ENCODE results near the gene PLCL2.

The PLCL2 gene

DNA sequence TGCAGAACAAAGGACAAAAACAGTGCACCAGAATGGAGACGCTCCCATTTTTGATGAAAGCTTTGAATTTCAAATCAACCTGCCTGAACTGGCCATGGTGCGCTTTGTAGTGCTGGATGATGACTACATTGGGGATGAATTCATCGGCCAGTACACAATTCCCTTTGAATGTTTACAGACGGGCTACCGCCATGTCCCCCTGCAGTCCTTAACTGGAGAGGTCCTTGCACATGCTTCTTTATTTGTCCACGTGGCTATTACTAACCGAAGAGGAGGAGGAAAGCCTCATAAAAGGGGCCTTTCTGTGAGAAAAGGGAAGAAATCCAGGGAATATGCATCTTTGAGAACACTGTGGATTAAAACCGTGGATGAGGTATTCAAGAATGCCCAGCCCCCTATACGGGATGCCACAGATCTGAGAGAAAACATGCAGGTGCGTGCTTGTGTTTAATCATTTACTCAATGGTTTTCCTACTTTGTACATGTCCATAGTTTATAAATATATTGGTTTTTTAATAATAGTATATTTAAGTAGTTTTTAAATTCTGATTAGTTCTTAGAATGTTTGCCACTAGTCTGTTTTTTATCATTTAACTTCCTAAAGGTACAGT lies 127.1 kb downstream of the PLCL2 start:
- DNase-seq (ENCODE audit: low spot score) = no peak

DNA sequence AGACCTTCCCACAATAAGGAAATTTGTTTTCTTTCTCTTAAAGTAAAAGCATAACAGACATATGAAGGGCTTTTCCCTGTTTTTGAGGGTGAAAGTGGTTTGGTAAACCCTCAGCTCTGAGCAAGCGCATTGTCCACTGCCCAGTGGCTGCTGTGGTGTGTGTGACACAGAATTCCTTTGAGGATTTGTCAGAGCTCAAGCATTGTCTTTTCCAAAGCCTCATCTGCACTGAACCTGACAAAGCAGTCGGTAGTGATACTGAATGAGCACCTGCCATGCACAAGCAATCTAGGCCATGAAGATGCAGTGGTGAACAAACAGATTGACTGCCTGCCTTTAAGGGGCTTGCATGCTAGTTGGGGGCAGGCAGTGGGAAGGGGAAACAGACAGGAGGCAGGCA lies 128.3 kb downstream of the PLCL2 start:
- DNase-seq (ENCODE audit: low spot score) = no peak

DNA sequence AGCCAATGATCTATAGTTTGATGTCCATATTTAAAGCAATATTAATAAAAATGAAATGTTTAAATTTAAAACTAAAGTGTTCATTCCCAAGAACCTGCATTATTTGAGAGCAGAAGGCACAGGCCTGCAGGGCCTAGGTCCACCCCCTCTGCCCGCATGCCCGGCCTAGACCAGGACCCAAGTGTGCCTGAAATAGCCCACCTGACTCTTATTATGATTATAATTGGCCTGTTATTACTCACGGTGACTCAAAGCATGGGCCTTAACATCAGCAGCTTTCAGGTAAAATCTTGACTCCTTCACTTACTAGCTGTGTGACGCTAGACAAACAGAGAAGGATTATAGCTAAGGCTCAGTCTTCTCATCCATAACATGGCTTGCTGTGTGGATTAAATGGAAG lies 128.8 kb downstream of the PLCL2 start:
- no peak for DNase-seq (ENCODE audit: low spot score)

DNA sequence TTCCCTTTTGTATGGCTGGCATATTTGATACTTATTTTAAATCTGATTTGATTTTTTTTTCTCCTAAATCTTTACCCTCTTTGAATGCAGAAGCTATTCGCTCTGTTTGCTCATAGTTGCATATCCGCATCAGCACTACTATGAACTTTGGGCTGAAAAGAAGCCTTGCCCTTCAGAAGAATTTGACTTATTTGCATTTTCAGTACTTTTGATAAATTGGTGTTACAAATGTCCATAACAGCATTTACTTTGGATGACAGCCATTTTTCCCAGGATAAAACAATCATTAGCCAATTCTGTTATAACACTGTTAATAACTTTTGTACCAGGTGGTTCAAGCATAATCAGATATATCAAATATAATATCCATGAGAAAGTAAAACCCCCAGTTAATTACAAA lies 129.5 kb downstream of the PLCL2 start:
- DNase-seq (ENCODE audit: low spot score) = no peak

DNA sequence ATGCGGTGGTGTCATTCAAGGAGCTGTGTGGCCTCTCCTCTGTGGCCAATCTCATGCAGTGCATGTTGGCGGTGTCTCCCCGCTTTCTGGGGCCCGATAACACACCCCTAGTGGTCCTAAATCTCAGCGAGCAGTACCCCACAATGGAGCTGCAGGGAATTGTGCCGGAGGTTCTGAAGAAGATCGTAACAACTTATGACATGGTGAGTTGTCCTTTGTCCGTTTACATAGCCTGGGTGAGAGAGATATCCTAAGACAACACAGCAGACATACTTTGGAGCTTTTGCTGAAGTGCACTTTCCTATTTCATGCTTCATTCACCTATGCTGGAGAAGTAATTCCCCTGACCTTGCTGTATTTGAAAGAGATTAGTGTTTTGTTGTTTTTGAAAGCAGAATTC lies 130.0 kb downstream of the PLCL2 start:
- DNase-seq (ENCODE audit: low spot score) = no peak

DNA sequence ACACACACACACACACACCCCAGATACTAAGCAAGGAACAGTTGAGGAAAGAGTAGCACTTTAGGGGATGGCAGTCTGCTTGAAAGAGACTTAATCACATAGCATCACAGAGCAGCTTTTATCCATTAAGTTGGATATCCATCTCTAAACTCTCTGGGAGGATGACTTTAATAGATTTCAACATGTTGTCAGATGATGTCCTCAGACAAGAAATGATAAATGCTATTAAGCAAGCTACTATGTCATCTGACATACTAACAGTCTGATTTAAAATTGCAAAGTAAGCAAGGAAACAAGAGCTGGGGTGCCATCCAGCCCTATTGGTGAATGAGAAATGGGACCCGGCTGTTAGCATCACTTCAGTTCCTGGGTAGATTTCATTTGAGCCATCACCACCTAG lies 136.9 kb downstream of the PLCL2 start:
- no peak for DNase-seq (ENCODE audit: low spot score)

DNA sequence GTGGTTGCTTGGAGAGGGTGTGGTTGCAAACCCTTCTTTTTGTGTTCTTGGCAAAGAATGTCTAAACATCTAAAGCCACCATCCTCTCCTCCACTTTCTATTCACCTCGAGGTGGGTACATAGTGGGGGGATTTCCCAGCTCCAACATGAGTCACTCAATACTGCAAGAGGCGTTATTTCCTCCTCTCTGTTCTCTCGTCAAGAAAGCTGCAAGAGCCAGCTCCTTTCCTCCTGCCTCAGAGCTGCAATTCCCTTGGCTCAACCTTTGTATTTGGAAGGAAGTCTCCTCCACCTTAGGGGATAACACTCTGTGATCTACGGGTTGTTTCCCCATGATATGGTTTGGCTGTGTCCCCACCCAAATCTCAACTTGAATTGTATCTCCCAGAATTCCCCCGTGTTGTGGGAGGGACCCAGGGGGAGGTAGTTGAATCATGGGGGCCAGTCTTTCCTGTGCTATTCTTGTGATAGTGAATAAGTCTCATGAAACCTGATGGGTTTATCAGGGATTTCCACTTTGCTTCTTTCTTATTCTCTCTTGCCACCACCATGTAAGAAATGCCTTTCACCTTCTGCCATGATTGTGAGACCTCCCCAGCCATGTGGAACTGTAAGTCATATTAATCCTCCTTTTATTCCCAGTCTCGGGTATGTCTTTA lies 138.4 kb downstream of the PLCL2 start:
- DNase-seq (ENCODE audit: low spot score) = no peak

DNA sequence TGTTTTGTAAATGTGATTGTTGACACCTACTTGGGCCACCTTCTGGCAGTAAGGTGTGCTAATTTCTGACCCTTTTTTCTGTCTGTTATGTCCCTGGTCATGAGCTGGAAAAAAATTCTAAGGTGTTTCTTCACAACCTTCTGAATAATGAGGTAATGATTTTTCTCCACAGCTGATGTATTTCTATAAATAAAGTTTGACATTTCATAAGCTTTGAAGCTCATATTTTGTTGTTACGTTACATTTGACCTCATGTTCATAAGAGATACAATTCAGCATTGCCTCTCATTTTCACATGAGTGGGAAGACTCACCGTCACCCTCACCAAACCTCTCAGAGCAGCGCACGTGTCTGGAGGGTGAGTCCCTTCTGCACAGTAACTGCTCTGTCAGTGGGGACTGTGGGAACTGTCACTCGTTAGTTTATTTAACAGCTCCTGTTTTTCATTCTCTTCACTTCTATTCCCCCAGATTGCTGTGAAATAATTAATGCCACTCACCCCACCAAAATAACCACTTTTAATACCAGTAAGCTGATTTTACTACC lies 140.9 kb downstream of the PLCL2 start:
- DNase-seq (ENCODE audit: low spot score) = no peak

DNA sequence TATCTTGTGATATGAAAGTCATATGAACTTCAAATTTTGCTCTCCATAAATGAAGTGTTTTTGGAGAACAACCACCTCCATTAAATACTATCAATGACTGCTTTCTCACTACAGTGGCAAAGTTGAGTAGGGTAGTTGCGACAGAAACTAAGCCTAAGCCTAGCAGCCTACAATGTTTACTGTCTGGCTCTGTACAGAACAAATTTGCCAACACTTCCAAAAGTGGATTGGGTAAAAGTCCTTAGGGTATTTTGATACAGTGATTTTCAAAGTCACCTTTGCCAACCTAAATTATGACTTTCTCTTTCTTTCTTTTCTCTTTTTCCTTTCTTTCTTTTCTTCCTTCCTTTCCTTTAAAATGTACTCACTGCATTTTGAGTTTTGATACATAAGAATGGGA lies 142.6 kb downstream of the PLCL2 start:
- DNase-seq (ENCODE audit: low spot score) = no peak

DNA sequence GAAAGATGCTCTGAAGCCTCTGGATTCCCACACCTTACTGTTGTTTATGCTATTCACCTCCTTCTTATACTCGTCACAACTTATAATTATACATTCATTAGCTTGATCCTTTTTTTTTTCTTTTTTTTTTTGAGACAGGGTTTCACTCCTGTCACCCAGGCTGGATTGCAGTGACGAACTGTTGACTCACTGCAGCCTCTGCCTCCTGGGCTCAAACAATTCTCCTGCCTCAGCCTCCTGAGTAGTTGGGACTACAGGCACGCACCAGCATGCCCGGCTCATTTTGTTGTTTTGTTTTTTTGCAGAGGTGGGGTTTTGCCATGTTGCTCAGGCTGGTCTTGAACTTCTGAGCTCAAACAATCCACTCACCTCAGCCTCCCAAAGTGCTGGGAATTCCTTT lies 143.6 kb downstream of the PLCL2 start:
- DNase-seq (ENCODE audit: low spot score) = no peak

DNA sequence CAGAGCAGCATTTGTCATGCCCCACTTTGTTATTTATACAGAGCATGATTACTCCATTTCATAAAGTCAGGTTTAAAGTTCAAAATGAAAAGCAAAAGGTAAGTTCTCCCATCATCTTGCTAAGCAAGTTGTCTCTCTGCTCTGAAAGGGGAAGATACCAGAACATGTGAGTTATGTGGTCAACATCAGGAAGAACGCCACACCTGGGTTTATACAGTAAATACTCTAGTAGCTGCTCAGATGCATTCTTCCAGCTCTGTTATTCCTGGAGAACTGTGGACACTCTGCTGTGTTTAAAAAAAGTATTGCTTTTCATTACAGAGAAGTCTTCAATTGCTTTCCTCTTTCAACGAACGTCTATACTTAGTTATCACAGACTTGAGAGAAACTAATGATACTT lies 145.7 kb downstream of the PLCL2 start:
- no peak for DNase-seq (ENCODE audit: low spot score)

DNA sequence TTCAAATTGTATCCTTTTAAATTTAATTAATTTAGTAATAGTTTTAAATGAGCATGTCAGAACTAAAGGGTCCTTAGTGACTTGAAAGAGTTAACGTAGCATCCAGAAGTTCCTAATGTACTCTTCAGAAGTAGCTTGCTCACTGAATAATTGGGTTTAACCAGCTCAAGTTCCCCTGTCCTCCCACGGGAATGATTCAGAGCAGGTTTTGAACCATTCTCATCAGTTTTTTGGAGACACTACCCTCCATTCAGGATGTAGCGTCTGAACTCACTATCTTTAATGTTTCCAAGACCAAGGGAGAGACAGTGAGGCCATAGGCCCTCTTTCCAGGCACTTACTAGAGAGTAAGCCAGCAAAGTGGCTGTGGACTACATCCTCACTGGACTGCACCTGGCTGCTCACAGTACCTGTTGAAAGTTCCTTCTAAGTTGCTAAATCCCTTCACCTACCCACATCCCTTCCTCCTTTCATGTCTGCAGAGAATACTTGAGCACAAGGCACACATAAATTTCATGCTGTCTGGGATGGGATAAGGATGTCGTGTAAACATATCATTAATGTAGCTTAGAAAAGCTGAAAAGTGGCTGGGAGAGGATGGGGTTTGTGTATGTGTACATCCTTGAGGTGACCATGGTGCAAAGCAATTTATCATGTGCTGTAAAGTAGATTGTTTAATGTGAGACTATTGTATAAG lies 146.3 kb downstream of the PLCL2 start:
- DNase-seq (ENCODE audit: low spot score) = no peak

DNA sequence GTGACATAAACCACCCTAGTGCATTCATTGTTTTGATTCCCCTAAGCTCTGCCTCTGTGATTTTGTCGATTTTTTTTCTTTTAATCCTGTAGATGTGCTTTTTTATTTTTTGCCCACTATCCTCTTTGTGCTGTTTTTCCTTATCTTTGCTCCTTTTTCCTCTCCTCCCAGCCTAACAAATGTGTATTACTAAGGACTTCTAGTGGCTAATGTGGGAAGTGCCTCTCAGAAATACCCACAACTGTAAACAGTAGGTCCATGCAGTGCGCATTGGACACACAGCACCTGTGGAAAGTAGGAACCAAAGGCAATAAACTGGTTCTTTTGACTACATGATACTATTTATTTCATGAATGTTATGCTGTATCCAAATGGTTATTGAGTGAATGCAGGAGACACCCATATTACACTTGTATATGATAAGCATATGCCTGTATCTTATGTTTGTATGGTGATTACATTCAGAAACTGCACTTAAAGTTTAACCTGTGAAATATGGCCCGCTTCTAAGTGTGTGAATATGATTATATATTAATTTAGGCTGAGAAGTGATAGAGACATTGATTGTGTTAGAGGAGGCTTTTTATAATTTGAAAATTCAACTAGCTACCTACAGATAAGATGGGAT lies 147.8 kb downstream of the PLCL2 start:
- DNase-seq (ENCODE audit: low spot score) = peak; percentile 51

DNA sequence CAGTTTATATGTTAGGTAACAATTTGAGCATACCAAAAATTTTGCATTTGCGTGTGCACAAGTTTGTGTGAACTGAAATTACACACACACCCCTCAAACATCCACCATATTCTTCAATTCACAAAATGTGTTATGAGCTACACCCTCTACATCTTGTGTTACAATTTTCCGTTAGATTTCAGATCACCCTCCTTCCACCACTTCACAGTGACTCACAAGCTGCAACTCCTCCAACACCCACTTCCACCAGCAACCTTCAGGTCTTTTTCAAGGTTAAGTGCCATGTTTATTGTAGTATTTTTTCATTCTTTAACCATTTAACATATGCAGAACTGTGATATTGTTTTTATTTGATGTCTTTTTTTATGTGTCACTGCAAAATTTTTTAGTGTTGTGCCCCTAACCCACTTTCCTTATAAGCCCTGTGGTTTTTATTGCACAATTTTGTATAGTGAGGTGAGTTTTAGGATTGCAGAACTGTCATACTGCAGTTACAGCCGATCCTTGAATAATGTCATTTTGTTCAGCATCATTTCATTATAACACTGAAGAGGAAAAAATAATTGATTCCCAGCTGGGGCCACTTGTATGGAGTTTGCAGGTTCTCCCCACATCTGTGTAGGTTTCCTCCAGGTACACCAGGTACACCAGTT lies 148.9 kb downstream of the PLCL2 start:
- no peak for DNase-seq (ENCODE audit: low spot score)

DNA sequence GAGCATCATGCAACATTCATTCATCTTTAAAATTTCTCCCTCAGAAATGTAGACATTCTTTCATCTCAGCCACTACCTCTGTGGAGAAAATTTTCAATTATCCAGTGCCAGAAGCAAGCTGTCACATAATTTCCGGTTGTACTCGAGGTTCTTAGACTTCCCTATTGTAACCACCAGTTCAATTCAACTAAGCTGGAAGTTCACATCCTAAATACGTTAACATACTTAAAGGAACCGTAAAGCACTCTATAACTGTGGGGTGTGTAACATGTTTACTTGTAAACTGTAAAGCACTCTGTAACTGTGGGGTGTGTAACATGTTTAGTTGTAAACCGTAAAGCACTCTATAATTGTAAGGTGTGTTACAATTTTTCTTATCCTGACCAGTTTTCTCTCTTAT lies 150.3 kb downstream of the PLCL2 start:
- DNase-seq (ENCODE audit: low spot score) = no peak

DNA sequence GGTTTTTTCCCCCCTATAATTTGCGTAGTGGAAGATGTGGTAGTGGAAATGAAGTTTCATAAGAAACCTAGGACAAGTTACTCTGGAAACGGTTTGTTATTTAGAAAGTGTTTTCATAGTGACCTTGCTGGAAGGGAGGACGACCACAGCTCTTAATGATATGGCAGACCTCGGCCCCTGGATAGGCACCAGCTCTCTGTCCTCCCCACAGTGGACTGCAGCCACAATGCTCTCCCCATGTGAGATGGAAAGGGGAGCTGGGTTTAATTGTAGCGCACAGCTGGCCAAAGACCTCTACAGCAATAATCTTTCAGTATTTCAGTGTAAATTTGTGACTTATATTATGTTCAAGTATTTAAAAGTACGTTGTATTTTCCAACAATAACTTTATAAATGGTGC lies 151.2 kb downstream of the PLCL2 start:
- no peak for DNase-seq (ENCODE audit: low spot score)

DNA sequence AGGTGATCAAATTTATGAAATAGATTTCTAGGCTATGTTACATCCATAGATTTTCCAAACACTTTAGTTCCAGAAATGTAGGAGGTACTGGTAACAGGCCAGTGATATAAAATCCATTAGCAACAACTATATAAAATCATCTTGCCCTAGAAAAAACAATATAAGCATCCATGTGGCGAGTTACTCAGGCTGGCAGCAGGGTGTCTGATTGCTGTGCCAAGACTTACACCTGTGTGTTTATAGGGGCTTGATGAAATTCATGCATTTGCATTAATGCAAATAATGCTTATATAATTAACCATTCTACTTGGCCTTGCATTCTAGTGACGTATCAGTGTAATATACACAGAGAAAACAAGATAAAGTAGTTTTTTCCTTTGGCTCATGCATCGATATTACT lies 153.4 kb downstream of the PLCL2 start:
- no peak for DNase-seq (ENCODE audit: low spot score)

DNA sequence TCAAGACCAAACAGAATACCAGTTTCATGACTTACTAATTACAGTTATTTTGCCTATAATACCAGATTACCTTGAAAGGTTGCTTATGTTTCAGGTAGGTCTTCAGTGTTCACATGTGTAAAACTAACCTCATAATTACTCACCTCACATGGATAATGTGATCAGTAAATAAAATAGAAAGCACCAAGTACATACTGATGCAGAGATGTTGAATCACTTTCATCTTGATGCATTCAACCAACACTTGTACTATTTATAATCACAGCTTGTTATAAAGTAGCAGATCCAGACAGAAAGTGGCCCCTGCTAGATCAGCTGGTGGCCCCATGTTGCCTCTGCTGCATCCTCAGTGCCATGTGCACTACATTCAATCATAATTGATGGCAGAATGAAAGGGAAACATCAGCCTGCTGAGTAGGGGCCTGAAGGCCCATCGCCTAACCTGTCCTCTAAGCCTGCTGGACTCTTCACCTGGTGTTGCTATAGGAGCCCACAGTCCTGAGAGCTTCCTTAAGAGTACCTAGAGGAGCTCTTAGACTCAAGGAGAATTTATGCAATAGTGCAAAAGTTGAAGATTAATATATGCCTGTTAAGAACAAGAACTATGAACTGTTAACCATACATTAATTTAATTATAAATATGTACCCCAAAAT lies 154.3 kb downstream of the PLCL2 start:
- DNase-seq (ENCODE audit: low spot score) = no peak

DNA sequence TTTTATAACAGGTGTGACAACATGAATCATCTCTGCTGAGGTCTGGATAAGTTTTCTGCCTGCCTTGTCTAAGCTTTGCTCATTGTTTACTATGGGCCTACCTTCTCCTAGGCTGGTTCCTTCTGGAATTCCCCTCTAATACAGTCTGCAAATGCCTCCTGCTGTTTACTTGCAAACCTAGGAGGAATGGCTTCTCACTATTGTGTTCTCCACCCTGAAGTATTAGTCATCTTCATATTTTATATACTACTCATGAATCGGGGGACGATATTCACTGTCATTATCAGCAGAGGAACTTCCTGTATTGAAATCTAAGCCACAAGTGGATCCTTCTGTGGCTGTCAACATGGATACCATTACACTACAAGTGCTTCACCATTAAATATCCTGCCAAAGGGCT lies 154.8 kb downstream of the PLCL2 start:
- DNase-seq (ENCODE audit: low spot score) = peak; percentile 81

DNA sequence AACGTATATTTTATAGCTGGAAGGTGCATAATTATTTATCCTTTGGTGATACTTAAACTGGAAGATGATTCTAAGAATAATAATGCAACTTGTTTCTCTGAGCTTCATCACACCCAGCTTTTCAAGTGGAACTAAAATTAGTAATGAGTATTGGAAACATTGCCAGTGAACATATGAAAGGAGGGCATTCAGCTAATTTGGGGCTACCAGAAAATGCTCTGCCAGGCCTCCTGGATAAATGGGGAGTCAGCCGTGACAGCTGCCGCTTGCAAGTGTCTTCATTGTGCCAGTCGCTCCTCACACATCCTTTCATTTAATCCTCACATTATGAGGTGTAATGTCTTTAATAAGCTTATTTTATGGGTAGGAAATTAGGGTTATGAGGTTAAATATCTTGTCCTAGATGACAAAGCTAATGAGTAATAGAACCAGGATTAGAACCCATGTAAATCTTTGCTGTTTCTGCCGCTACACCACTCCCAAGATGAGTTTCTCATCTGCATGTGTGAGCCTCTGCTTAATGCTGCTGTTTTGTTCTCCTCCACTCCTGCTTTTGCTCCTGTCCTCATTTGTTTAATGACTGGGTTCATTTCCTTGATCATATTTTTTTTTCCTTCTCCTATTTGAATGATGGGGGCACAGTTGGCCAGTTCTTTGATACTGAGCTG lies 155.7 kb downstream of the PLCL2 start:
- DNase-seq (ENCODE audit: low spot score) = no peak

DNA sequence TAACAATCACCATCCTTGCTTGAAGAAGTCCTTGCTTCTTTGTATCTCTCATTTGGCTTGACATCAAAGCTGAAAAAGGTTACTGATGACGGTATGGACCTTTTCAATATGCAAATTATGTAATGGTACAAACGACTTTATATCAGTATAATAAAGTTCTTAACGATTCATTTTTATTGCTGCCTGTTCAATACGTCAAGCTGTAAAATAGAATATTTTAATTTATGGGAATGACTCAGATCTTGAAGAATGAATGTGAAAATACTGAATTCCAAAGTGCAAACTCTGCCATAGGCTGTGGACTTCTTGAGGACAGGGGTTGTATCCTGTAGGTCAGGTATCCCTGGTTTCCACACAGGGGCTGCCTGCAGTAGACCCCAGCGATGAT lies 156.2 kb downstream of the PLCL2 start:
- DNase-seq (ENCODE audit: low spot score) = no peak
